ENCODE measurements around the gene BTBD1.

Gene BTBD1

DNA sequence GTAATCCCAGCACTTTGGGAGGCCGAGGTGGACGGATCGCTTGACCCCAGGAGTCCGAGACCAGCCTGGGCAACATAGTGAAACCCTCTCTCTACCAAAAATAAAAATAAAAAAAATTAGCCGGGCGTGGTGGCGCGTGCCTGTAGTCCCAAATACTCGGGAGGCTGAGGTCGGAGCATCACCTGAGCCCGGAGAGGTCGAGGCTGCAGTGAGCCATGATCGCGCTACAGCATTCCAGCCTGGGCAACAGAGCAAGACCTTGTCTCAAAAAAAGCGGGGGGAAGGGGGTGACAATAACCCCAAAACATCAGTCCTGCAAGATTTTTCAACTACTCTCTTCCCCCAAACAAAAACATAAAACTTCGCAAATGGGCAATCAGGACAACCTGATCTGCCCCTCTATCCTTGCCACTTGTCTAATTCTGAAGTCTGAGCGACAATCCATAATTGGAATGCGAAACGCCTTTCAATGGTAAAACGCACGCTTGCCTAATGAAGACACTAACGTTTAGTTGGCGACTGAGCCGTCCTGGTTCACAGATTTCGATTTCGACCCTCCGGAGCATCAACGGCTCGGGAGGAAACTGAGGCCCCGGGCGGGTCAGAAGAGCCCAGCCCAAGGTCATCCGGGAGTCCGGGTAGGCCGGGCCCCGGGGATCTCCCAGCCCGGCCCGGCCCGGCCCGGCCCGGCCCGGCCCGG, 868 bp downstream of the BTBD1 start:
- peak; percentile 5 for DNase-seq (ENCODE audit: low read depth)
- H3K4me3 ChIP-seq (ENCODE audit: low read length) = peak overlapping the region; percentile 94
- TF ChIP-seq, protein P1, sequence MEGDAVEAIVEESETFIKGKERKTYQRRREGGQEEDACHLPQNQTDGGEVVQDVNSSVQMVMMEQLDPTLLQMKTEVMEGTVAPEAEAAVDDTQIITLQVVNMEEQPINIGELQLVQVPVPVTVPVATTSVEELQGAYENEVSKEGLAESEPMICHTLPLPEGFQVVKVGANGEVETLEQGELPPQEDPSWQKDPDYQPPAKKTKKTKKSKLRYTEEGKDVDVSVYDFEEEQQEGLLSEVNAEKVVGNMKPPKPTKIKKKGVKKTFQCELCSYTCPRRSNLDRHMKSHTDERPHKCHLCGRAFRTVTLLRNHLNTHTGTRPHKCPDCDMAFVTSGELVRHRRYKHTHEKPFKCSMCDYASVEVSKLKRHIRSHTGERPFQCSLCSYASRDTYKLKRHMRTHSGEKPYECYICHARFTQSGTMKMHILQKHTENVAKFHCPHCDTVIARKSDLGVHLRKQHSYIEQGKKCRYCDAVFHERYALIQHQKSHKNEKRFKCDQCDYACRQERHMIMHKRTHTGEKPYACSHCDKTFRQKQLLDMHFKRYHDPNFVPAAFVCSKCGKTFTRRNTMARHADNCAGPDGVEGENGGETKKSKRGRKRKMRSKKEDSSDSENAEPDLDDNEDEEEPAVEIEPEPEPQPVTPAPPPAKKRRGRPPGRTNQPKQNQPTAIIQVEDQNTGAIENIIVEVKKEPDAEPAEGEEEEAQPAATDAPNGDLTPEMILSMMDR (conservative IDR thresholded peaks at IDR 0.05; ENCODE audit: low read length) = no peak

DNA sequence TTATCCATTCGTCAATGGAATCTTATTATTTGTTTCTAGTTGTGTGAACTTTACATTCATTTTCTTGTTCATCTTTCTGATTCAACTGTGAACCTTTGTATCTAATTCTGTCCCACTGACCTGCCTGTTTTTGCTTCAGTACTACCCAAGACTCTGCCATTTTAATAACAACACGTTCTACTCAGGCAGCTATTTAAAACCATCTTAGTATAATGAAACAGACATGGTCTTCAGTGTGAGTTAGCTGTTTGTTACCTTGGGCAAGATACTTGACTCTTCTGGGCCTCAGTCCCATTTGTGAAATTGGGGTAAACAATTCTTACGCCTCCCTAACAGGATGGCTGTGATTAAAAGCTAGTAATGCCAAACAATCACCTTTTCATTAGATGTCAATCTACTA, 1.6 kb downstream of the BTBD1 start:
- TF ChIP-seq, protein P1 (conservative IDR thresholded peaks at IDR 0.05; ENCODE audit: low read length) = no peak
- peak; percentile 4 for DNase-seq (ENCODE audit: low read depth)
- H3K4me3 ChIP-seq (ENCODE audit: low read length) = peak overlapping the region; percentile 94

DNA sequence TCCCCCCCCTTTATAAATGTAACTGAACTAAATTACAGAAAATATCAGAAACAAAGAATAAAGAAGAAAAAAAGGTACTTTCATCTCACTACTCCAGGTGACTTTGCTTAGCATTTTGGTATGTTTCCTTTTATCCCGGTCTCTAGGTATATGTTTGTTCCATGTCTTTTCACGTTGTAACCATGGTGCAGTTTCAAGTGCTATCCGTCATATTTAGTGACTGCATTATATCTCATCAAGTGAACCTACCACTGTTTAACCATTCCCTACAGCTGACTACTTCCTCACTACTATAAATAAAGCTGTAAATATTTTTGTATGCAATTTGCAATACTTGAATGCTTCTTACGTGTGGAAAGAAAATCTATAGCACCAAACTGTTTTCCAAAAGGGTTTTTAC, 2.2 kb downstream of the BTBD1 start:
- DNase-seq (ENCODE audit: low read depth) = no peak
- H3K4me3 ChIP-seq (ENCODE audit: low read length) = peak overlapping the region; percentile 94
- TF ChIP-seq, protein P1 (conservative IDR thresholded peaks at IDR 0.05; ENCODE audit: low read length) = no peak

DNA sequence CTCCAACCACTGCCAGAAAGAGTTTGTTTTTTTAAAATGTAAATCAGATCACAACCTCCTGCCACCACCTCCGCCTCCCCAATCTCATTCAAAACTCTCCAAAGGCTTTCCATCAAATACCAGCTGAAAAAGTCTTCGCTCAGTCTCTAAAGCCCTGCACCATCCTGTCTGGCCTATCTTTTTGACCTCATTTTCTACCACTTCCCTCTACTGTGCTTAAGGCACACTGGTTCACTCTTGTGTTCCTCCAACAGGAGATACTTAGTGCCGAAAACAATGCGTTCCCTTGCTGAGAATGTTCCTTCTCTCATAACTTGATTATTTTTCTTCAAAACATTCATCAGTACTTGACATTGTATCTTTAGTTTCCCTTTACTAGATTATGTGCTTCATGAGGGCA, 3.5 kb downstream of the BTBD1 start:
- H3K4me3 ChIP-seq (ENCODE audit: low read length) = no peak overlapping the region
- DNase-seq (ENCODE audit: low read depth) = no peak
- TF ChIP-seq, protein P1 (conservative IDR thresholded peaks at IDR 0.05; ENCODE audit: low read length) = no peak

DNA sequence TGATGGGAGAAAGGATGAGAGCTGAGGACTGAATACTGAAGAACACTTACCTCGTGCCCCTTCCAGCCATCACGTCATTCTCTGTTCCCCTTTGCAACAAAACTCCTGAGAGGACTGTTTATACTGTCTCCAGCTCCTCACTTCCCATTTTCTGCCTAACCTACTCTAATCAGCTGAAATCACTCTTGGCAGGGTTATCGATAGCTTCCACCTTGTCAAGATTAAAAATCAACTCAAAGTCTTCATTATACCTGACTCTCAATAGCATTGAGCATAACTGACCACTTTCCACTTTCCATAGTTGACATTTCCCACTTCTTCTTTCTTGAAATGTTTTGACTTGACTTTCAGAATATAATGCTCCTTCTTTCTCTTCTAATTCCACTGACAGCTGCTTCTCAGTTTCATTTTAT, 4.3 kb downstream of the BTBD1 start:
- TF ChIP-seq, protein P1 (conservative IDR thresholded peaks at IDR 0.05; ENCODE audit: low read length) = no peak
- no peak for DNase-seq (ENCODE audit: low read depth)
- no peak overlapping the region for H3K4me3 ChIP-seq (ENCODE audit: low read length)

DNA sequence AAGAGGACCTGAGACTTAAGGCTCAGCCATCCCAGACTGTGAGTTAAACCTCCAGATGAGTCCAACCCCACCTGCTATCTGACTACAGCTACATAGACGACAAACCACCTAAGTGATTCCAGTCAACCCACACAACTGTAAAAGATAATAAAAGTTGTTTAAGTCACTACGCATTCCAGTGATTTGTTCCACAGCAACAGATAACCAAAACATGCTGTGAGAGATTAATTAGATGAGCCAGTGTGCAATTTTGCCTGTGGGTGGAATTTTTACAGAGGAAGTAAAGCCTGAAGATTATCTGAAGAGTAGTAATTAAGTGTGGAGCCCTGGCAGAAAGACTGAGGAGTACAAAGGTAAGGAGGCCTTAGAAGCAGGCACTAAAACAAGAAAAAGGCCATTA, 5.4 kb downstream of the BTBD1 start:
- TF ChIP-seq, protein P1 (conservative IDR thresholded peaks at IDR 0.05; ENCODE audit: low read length) = no peak
- H3K4me3 ChIP-seq (ENCODE audit: low read length) = no peak overlapping the region
- DNase-seq (ENCODE audit: low read depth) = peak; percentile 64

DNA sequence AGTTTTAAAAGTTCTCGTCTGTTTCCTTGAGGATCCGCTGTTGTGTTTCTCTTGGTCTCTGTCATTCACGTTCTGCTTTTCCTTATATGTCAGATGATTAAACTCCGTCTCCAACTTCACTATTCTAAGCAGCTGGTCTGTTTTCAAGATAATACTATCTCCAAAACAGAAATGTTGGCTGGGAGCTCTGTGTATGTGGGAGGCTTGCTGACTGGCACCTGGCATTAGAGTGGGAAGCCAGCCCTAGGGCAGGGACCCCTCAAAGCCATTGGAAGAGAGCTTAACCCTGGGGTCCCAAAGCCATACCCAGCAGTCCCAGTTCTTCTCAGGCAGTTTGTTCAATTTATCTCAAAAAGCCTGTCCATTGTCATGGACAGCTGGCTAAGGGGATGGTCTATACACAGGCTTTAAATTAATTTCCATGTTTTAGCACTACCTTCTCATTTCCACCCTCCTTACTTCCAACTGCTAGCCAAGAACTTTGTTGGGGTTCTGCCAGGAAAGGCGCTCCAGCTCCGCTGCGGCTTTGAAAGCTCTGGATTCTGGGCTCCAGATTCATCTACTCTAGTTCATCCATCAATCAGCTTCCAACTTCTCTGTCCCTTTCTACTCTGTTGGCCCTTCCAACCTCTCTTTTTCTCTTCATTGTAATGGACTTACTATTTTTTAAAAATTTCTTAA, 9.2 kb downstream of the BTBD1 start:
- DNase-seq (ENCODE audit: low read depth) = no peak
- TF ChIP-seq, protein P1 (conservative IDR thresholded peaks at IDR 0.05; ENCODE audit: low read length) = no peak
- H3K4me3 ChIP-seq (ENCODE audit: low read length) = no peak overlapping the region
